ENCODE data around the gene NR1H3.

The NR1H3 gene

GRCh38 chr11:47270331-47271271 is 12.8 kb downstream of the NR1H3 start:
- peak; percentile 73 for DNase-seq

DNA sequence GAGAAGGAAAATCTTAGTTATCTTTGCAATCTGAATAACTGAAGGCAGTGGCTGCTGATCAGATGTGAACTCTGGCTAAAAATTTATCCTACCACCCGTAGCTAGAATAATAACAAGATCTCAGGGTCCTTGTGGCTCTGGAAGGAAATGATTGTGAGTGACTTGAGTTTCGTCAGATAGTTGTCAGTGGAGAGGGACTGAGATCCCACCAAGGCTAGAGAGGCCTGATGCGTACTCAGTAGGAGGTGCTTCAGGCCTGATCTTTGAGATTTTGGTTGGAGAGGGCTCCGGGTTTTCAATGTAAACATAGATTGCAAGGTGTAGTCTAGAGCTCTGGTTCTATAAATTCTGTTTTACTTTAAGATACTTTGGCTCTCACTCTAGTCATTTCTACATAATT is 13.5 kb downstream of the NR1H3 start:
- DNase-seq = no peak

DNA sequence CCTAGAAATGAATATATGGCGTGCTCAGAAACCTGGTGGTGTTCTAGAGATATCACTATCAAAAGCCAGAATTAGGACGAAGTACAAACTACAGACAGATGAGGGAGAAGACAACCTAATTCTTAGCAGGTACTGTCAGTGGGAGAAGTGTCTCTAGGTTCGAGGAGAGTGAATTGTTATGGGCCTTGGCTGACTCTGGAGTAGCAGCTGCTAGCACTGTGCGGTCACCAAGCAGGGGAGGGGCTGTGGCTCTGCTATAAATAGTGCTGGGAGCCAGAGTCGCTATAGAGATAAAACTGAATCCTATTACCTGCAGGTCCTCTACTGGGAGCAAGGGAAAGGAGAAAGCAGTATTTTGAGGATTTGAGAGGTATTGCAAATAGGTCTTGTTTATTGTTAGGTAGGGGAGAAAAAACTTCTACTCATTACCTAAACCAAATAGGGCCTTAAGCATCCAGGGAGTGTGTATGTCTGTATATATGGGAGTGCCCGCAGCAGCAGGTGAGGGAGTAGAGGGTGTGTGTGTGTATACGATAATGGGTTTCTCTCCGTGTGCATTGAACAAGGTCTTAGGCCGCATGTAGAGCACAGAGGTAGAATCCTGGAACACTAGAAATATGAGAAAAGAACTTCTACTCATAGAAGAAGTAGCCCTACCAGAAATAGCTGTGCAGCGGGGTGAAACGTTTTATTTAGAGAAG is 14.3 kb downstream of the NR1H3 start:
- no peak for DNase-seq

GRCh38 chr11:47272706-47273105 is 14.9 kb downstream of the NR1H3 start:
- DNase-seq = no peak

DNA sequence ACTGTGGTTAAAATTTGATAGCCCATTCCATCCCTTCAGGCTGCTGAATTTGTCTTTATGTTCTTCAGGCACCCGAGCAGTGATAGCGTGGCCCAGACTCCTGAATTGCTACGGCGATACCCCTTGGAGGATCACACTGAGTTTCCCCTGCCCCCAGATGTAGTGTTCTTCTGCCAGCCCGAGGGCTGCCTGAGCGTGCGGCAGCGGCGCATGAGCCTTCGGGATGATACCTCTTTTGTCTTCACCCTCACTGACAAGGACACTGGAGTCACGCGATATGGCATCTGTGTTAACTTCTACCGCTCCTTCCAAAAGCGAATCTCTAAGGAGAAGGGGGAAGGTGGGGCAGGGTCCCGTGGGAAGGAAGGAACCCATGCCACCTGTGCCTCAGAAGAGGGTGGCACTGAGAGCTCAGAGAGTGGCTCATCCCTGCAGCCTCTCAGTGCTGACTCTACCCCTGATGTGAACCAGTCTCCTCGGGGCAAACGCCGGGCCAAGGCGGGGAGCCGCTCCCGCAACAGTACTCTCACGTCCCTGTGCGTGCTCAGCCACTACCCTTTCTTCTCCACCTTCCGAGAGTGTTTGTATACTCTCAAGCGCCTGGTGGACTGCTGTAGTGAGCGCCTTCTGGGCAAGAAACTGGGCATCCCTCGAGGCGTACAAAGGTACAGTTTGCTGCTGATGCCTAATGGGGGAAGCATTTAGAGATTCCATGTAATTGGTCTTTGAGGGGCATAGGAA is 16.9 kb downstream of the NR1H3 start:
- no peak for DNase-seq

DNA sequence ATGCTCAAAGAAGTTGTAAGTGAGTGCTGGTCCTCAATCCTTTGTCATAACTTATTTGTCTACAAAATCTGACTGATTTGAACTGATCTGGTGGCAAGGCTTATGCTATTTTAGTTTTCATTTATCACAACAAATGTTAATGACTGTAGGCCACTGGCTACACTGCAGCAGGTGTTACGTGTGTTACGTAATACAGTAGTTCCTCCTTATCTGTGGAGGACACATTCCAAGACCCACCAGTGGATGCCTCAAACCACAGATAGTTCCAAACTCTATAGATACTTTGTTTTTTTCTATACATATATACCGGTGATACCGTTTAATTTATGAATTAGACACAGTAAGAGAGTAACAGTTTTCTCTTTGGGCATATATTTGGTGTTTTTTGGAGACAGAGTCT is 19.1 kb downstream of the NR1H3 start:
- no peak for DNase-seq

DNA sequence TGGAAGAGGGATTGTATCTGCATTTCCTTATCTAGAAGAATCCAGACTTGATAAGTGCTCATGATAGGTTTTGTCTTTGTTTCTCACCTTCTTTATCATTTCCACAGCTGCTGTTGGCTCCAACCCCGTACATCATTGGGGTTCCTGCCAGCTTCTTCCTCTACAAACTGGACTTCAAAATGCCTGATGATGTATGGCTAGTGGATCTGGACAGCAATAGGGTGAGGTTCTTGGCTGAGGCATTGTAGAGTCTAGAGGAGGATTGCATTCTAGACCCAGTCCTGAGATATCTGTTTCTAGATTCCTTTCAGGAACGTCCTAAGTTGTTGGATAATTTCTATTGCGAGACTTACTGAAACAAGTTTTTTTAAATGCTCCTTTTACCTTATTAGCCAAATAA is 20.3 kb downstream of the NR1H3 start:
- no peak for DNase-seq

- DNase-seq = no peak
Observed at GRCh38 chr11:47278769-47279168, 21.0 kb downstream of the NR1H3 start.

DNA sequence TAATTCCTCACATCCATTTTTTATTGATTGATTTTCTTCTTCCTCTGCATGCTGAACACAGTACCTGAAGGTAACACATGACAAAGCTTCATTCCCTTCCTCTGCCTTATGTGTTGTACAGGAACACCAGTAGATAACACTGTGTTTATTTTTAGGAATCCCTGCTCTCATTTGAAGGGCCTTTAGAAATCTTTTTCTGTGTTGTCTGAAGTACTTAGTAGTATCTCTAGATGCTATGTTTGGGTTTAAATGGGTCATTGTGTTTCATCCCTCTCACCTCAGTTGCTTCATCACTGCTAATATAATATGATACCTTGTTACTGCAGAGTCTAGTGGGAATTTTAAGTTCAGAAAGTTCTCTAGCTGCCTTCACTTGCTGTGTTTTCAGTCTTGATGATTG is 22.3 kb downstream of the NR1H3 start:
- DNase-seq = no peak

GRCh38 chr11:47280860-47281259 is 23.1 kb downstream of the NR1H3 start:
- no peak for DNase-seq

DNA sequence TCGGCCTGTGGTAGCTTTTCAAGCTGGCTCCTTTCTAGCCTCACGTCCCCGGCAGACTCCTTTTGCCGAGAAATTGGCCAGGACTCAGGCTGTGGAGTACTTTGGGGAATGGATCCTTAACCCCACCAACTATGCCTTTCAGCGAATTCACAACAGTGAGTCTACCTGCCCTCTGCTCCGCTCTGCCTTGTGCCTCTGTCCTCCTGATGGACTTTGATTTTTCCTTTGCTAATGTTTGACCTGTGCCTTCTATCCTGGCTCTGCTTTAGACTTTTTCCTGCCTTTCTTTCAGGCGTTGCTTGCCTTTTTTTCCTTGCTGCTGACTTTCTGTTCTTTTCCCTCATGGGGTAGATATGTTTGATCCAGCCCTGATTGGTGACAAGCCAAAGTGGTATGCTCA is 24.7 kb downstream of the NR1H3 start:
- no peak for DNase-seq

DNA sequence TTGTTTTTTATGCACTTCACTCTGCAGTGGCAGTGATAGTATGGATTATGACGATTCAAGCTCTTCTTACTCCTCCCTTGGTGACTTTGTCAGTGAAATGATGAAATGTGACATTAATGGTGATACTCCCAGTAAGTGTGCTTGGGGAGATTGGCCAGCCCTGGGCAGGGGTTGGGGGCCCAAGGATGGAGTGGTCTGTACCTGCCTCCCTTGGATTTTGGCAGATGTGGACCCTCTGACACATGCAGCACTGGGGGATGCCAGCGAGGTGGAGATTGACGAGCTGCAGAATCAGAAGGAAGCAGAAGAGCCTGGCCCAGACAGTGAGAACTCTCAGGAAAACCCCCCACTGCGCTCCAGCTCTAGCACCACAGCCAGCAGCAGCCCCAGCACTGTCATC is 26.4 kb downstream of the NR1H3 start:
- DNase-seq = no peak

DNA sequence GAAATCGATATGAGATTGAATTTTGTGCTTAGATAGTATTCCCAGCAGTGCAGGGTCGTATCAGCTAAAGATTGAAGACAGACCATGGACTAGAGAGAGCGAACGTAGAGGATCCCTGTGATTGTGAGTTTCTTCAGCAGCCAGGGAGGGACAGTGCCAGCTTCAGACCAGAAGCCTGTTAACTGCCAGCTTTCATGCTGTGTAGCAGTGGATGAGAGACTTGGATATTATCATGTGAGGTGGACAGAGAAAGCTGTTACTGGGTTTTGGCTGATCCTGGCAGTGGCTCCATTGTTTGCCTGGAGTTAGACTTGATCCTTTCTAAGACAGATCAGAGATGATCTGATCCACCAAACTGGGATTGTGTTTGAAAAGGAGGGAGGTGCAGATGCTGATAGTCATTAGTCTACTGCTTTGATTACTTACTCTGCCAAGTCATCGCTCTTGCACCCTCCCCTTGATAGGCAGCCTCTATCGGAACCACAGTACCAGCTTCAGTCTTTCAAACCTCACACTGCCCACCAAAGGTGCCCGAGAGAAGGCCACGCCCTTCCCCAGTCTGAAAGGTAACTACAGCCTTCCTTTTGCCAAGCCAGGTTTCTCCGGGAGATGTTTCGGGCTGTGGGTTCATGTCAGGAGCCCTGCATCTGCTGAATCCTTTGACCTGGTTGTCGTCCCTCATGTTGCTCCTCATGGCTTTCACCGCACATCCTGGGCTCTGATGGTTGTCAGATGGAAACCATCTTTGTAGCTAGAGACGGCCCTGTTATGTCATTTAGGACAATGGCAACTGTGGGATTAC is 28.4 kb downstream of the NR1H3 start:
- DNase-seq = no peak

DNA sequence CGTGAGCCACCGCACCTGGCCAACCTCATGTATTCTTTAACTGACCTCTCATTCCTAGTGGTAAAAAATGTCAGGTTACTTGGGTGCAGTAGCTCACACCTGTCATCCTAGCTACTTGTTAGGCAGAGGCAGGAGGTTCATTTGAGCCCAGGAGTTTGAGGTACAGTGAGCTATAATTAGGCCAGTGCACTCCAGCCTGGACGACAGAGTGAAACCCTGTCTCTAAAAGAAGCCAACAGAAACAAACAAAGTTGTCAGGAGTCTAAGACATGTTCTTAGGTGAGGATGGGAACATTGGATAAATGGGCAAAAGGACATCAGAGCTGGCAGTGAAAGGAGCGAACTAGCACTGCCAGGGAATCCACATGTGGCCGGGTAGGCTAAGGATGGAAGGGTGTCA is 30.3 kb downstream of the NR1H3 start:
- no peak for DNase-seq

- DNase-seq = no peak
Observed at GRCh38 chr11:47289856-47290255, 32.1 kb downstream of the NR1H3 start.

GRCh38 chr11:47295385-47295784 is 37.6 kb downstream of the NR1H3 start:
- DNase-seq = no peak

DNA sequence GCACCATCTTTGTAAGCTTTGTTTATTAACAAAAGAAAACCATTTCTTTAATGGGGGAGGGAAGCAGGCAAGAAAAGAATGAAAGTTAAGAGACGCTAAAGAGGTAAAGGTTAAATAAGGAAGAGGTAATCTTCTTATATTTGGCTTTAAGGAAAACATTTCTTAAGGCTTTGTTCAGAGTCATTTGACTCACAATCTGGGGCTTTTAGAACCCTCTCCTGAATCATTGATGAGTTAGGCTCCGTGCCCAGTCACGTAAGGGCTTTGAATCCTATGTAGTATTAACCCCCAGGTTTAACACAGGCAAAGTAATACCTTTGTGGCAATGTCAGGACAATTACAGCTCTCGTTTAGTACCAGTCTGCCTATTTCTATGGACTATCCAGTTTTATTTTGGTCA is 38.2 kb downstream of the NR1H3 start:
- no peak for DNase-seq

DNA sequence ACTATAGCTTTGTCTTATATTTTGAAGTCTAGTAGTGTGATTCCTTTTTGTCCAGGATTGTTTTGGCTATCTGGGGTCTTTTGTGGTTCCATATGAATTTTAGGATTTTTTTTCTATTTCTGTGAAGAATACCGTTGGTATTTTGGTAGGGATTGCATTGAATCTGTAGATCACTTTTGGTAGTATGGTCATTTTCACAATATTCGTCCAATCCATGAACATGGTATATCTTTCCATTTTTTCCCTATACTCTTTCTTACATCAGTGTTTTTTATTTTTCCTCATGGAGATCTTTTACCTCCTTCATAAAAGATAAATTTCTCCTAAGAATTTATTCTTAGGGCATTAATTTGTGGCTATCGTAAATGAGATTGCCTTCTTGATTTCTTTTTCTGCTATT is 41.3 kb downstream of the NR1H3 start:
- DNase-seq = no peak

GRCh38 chr11:47302853-47303252 is 45.1 kb downstream of the NR1H3 start:
- DNase-seq = no peak

DNA sequence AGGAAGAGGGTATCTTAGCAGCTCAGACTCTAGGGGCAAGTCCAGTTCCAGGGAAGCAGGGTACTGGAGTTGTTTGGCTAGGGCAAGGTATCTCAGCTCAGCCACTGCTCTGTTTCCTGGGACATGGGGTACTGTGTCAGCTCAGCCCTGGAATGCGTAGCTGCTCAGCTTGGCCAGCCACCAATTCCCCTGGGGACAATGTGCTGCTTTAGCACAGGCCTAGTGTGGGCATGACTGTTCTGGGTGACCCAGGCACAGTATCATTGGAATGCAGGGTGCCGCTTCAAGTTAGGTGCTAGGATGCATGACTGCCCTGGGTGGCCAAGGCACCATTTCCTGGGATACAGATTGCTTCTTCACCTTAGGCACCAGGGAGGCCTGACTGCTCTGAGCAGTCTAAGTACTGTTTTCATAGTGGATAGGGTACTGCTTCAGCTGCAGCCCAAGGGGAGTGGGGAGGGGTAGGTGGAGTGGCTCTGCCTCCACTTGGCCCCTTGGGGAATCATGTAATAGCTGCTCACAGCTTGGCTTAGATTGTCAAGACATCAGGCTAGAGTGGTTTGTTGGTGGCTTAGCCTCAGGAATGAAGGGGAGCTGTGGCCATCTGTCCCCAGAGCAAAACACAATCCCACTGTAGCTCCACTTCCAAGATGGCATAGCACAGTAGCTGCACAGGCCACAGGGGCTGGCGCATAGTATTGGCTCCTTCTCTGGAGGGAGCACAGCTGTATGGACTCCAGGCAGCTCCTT is 48.1 kb downstream of the NR1H3 start:
- no peak for DNase-seq

- DNase-seq = no peak
Observed at GRCh38 chr11:47306484-47306844, 48.7 kb downstream of the NR1H3 start.
